HepG2 (cell line): ENCODE data around the gene IMP3. TPM values are rescaled to one million over a fixed set of nuclear protein-coding genes. Genes with fewer than 3 reads are reported as not detected.

ENCODE experiments used
- AHR ChIP-seq: IDR thresholded peaks from 2 replicates; pipeline ENCODE4 v1.6.1; 2018; ENCODE audit warnings: missing genetic modification reagents, missing compliant biosample characterization
- ATF3 ChIP-seq: sonication (generic); formaldehyde crosslinking; IDR thresholded peaks from 2 replicates; pipeline ENCODE4 v1.4.0; 2020; ENCODE audit warnings: missing genetic modification reagents
- ATF4 ChIP-seq, 2 experiments: fragments of 450-650 bp in 1 of 2; sonication (generic) in 1 of 2; formaldehyde crosslinking; IDR thresholded peaks; 2 replicates each; pipeline versions ENCODE4 v1.5.0 to v1.8.0; 2020 to 2022; ENCODE audit warnings: mild to moderate bottlenecking in 1 of 2, missing genetic modification reagents in 1 of 2
- CREB1 ChIP-seq, 2 experiments: fragments of 450-650 bp in 1 of 2; IDR thresholded peaks; 2 replicates each; pipeline ENCODE4 v1.6.1; 2016 to 2017; ENCODE audit warnings: control low read depth in 1 of 2, mild to moderate bottlenecking in 1 of 2, missing compliant biosample characterization in 1 of 2, missing genetic modification characterization in 1 of 2
- DMAP1 ChIP-seq: IDR thresholded peaks from 2 replicates; pipeline ENCODE4 v1.6.1; 2016
- ELF3 ChIP-seq: IDR thresholded peaks from 2 replicates; pipeline ENCODE4 v1.6.1; 2016; ENCODE audit warnings: missing genetic modification reagents, missing compliant biosample characterization
- ETV5 ChIP-seq: IDR thresholded peaks from 2 replicates; pipeline ENCODE4 v1.6.1; 2018; ENCODE audit warnings: missing biosample characterization, missing genetic modification reagents, inconsistent platforms, borderline replicate concordance
- KDM3A ChIP-seq: IDR thresholded peaks from 2 replicates; pipeline ENCODE4 v1.6.1; 2018; ENCODE audit warnings: low read depth, missing compliant biosample characterization
- MYPOP ChIP-seq: sonication (generic); formaldehyde crosslinking; IDR thresholded peaks from 2 replicates; pipeline ENCODE4 v1.8.1; 2023; ENCODE audit warnings: mild to moderate bottlenecking, moderate library complexity, missing genetic modification reagents
- PCBP1 ChIP-seq: fragments of 200-400 bp; formaldehyde crosslinking; IDR thresholded peaks from 2 replicates; pipeline ENCODE4 v1.6.1; 2017; ENCODE audit warnings: mild to moderate bottlenecking, low read depth, low read length, borderline replicate concordance
- PHF5A ChIP-seq: IDR thresholded peaks from one replicate; pipeline ENCODE4 v1.6.1; 2018; ENCODE audit warnings: low read depth, missing genetic modification reagents; ENCODE audit not compliant: unreplicated experiment
- RBAK ChIP-seq: sonication (generic); formaldehyde crosslinking; IDR thresholded peaks from 2 replicates; pipeline ENCODE4 v1.5.1; 2020; ENCODE audit warnings: mild to moderate bottlenecking, missing genetic modification reagents
- REL ChIP-seq: sonication (generic); formaldehyde crosslinking; conservative IDR thresholded peaks from 2 replicates; pipeline ENCODE4 v1.8.0; 2022; ENCODE audit warnings: mild to moderate bottlenecking, missing genetic modification reagents, moderate library complexity
- SATB2 ChIP-seq: sonication (generic); formaldehyde crosslinking; IDR thresholded peaks from 2 replicates; pipeline ENCODE4 v1.5.0; 2020; ENCODE audit warnings: missing genetic modification reagents
- SOX13 ChIP-seq, 3 experiments: fragments of 450-650 bp in 1 of 3; sonication (generic) in 1 of 3; formaldehyde crosslinking in 1 of 3; IDR thresholded peaks in 2 of 3; conservative IDR thresholded peaks in 1 of 3; 2 replicates each; pipeline versions ENCODE4 v1.5.0 to v1.6.1; 2016 to 2020; ENCODE audit warnings: antibody characterized with exemption in 1 of 3, mild to moderate bottlenecking in 1 of 3, missing compliant biosample characterization in 1 of 3, missing genetic modification reagents in 1 of 3, moderate library complexity in 1 of 3
- ZBTB2 ChIP-seq: sonication (generic); formaldehyde crosslinking; IDR thresholded peaks from 2 replicates; pipeline ENCODE4 v1.8.0; 2022; ENCODE audit warnings: low read depth, missing genetic modification reagents
- ZIK1 ChIP-seq: sonication (generic); formaldehyde crosslinking; IDR thresholded peaks from 2 replicates; pipeline ENCODE4 v1.5.0; 2020; ENCODE audit warnings: mild to moderate bottlenecking, low read depth, missing genetic modification reagents, borderline replicate concordance
- ZNF441 ChIP-seq: sonication (generic); formaldehyde crosslinking; IDR thresholded peaks from 2 replicates; pipeline ENCODE4 v1.7.0; 2021; ENCODE audit warnings: missing genetic modification reagents, borderline replicate concordance
- ZNF607 ChIP-seq: sonication (generic); formaldehyde crosslinking; IDR thresholded peaks from 2 replicates; pipeline ENCODE4 v1.5.1; 2020; ENCODE audit warnings: missing genetic modification reagents, mild to moderate bottlenecking, borderline replicate concordance
- ZNF713 ChIP-seq: sonication (generic); formaldehyde crosslinking; IDR thresholded peaks from 2 replicates; pipeline ENCODE4 v1.4.0; 2020; ENCODE audit warnings: mild to moderate bottlenecking, missing genetic modification reagents
- ZNF746 ChIP-seq: sonication (generic); formaldehyde crosslinking; IDR thresholded peaks from 2 replicates; pipeline ENCODE4 v1.8.0; 2022; ENCODE audit warnings: mild to moderate bottlenecking, missing genetic modification reagents
- ZNF749 ChIP-seq: sonication (generic); formaldehyde crosslinking; IDR thresholded peaks from 2 replicates; pipeline ENCODE4 v1.8.0; 2022; ENCODE audit warnings: mild to moderate bottlenecking, missing genetic modification reagents, moderate library complexity, borderline replicate concordance
- ZNF772 ChIP-seq: sonication (generic); formaldehyde crosslinking; IDR thresholded peaks from 2 replicates; pipeline ENCODE4 v1.5.0; 2020; ENCODE audit warnings: mild to moderate bottlenecking, missing genetic modification reagents
- polyA plus RNA-seq, 8 experiments: library from polyadenylated mRNA; depleted of rRNA in 3 of 8; stranded (reverse) in 7 of 8; unstranded in 1 of 8; fragments of >200 nt; fragmentation: Illumina TruSeq in 4 of 8; extraction: Trizol in 4 of 8; gene quantifications; 2 replicates each; pipeline versions ENCODE4 v1.2.1 to v1.2.3, GENCODE V29; 2011 to 2016; ENCODE audit warnings: low read depth in 4 of 8, missing spikeins in 1 of 8, mixed read lengths in 1 of 8; ENCODE audit not compliant: insufficient read depth in 1 of 8
- total RNA-seq, 5 experiments: library from RNA; depleted of rRNA; stranded (reverse); fragments of >200 nt; fragmentation: Illumina TruSeq; extraction: Trizol; gene quantifications; 2 replicates each; pipeline ENCODE4 v1.2.3, GENCODE V29; 2016; ENCODE audit warnings: low read depth in 1 of 5

The IMP3 gene
- total and polyA plus RNA-seq, 2 of the 13 experiments (the other 11 are each of a cell fraction or from before 2014, with no cell fraction given) = 38.3 to 143 TPM

GRCh38 chr15:75647370-75648155 is 7.5 kb upstream of the IMP3 start, which contains the start of gene SNX33 (continued):
- TF ChIP-seq ETV5 (CRISPR knock-in tag) = peak; percentile 54; the same call in 1 of the 2 replicates
- peak; percentile 99 for TF ChIP-seq ZNF441 (CRISPR knock-in tag)
- TF ChIP-seq KDM3A (CRISPR knock-in tag) = no peak; the same call in 1 of the 2 replicates
- peak; percentile 92 for TF ChIP-seq ZBTB2 (CRISPR knock-in tag)
- no peak; the same call in 1 of the 2 replicates for TF ChIP-seq SOX13 (IDR thresholded peaks at IDR 0.05)
- no peak; a peak in 1 of 4 replicates for TF ChIP-seq SOX13 (CRISPR knock-in tag; conservative IDR thresholded peaks at IDR 0.05 in 1 of 2, IDR thresholded peaks at IDR 0.05 in 1 of 2)
- no peak for TF ChIP-seq RBAK (CRISPR knock-in tag)
- TF ChIP-seq ZNF713 (CRISPR knock-in tag) = no peak
- TF ChIP-seq ATF3 (CRISPR knock-in tag) = no peak
- no peak; the same call in 1 of the 2 replicates for TF ChIP-seq ZIK1 (CRISPR knock-in tag)
- TF ChIP-seq ZNF746 = peak; percentile 81
- TF ChIP-seq PHF5A (CRISPR knock-in tag) = peak; percentile 17
- peak; percentile 67; the same call in 1 of the 2 replicates for TF ChIP-seq ZNF772 (CRISPR knock-in tag)
- peak; percentile 72 for TF ChIP-seq ELF3 (CRISPR knock-in tag)
- TF ChIP-seq CREB1 (IDR thresholded peaks at IDR 0.05) = 0 out of 2 replicates have a peak, but pooled peaks have one; percentile 23
- TF ChIP-seq CREB1 (CRISPR knock-in tag; IDR thresholded peaks at IDR 0.05) = no peak
- TF ChIP-seq ATF4 (CRISPR knock-in tag; IDR thresholded peaks at IDR 0.05) = 0 out of 4 replicates have a peak, but pooled peaks of 1 of the 2 experiments have one; percentile 24
- TF ChIP-seq AHR = no peak
- 0 out of 2 replicates have a peak, but pooled peaks have one; percentile 19 for TF ChIP-seq PCBP1
- TF ChIP-seq SATB2 (CRISPR knock-in tag) = no peak
- TF ChIP-seq ZNF749 (CRISPR knock-in tag) = 0 out of 2 replicates have a peak, but pooled peaks have one; percentile 70
- peak; percentile 76; the same call in 1 of the 2 replicates for TF ChIP-seq ZNF607 (CRISPR knock-in tag)
- TF ChIP-seq REL = 0 out of 2 replicates have a peak, but pooled peaks have one; percentile 64
- TF ChIP-seq MYPOP (CRISPR knock-in tag) = peak; percentile 55; the same call in 1 of the 2 replicates
- peak; percentile 70; the same call in 1 of the 2 replicates for TF ChIP-seq DMAP1 (CRISPR knock-in tag)
